HepG2 (cell line): ENCODE data around the gene SSBP2. TPM values are rescaled to one million over a fixed set of nuclear protein-coding genes. Genes with fewer than 3 reads are reported as not detected.

Source experiments
- ATAC-seq: fragments of 200-7000 bp; cut with Tn5 transposase; 3 replicates; pipeline ENCODE4 v1.9.1; 2020; ENCODE audit warnings: mild to moderate bottlenecking, moderate library complexity
- BruUV-seq: library from RNA; stranded (reverse); fragments of 400-500 nt; replicated peaks from 2 replicates; lab custom pipeline; 2021; lab: Mats Ljungman, UMichigan
- CTCF ChIA-PET: fragments of 300-600 bp; formaldehyde crosslinking; extraction: SDS; loops from one replicate; lab custom pipeline; 2021; ENCODE audit warnings: low total read pairs, inconsistent platforms, low intra/inter-chr PET ratio; lab: Yijun Ruan, JAX
- POLR2A ChIA-PET: fragments of 350-600 bp; sonication (Branson Sonifier 250); formaldehyde crosslinking; loops from one replicate; lab custom pipeline; 2020; ENCODE audit warnings: antibody characterized with exemption, inconsistent platforms; lab: Yijun Ruan, JAX
- DNase-seq: peaks from one replicate; pipeline ENCODE4 v3.0.0-alpha.2; 2015; ENCODE audit warnings: low spot score
- FAIRE-seq: peaks from 3 replicates; lab custom pipeline; 2011; peaks lifted over from hg19 to GRCh38; lab: Jason Lieb, UNC
- H2AFZ ChIP-seq: one replicate; pipeline ENCODE4 v1.6.1; 2011; ENCODE audit warnings: low read length, inconsistent platforms
- H3K27ac ChIP-seq: fragments of 300-600 bp; 3 replicates; pipeline ENCODE4 v1.8.0; 2011; ENCODE audit warnings: mixed run types, mild to moderate bottlenecking, mixed read lengths, low read length, inconsistent platforms; ENCODE audit not compliant: insufficient read depth; ENCODE audit errors: extremely low read length
- H3K27me3 ChIP-seq, 2 experiments: fragments of 200-600 bp in 1 of 2; 2 replicates in 1 of 2; 3 replicates in 1 of 2; pipeline versions ENCODE4 v1.6.0 to v1.8.0; 2011; ENCODE audit warnings: low read length in 2 of 2, mild to moderate bottlenecking in 2 of 2, moderate library complexity in 2 of 2, inconsistent platforms in 1 of 2; ENCODE audit not compliant: insufficient read depth in 2 of 2, control insufficient read depth in 1 of 2
- H3K36me3 ChIP-seq, 2 experiments: fragments of 200-600 bp in 1 of 2; replicated peaks in 1 of 2; 2 replicates in 1 of 2; 3 replicates in 1 of 2; pipeline versions ENCODE4 v1.5.1 to v1.8.0; 2011; ENCODE audit warnings: low read length in 2 of 2, inconsistent platforms in 1 of 2; ENCODE audit not compliant: insufficient read depth in 2 of 2, control insufficient read depth in 1 of 2
- H3K4me1 ChIP-seq: 2 replicates; pipeline ENCODE4 v1.5.1; 2012; ENCODE audit warnings: low read length, inconsistent platforms; ENCODE audit not compliant: insufficient read depth
- H3K4me2 ChIP-seq: 2 replicates; pipeline ENCODE4 v1.6.0; 2011; ENCODE audit warnings: low read depth, low read length, inconsistent platforms
- H3K4me3 ChIP-seq, 3 experiments: fragments of 200-600 bp in 1 of 3; sonication (generic), shearing (Covaris generic) in 1 of 3; replicated peaks in 1 of 3; 2 replicates each; pipeline ENCODE4 v1.5.1; 2011 to 2016; ENCODE audit warnings: low read length in 3 of 3, inconsistent platforms in 2 of 3, low read depth in 2 of 3, mild to moderate bottlenecking in 2 of 3, control low read depth in 1 of 3, mixed read lengths in 1 of 3; ENCODE audit not compliant: insufficient read depth in 1 of 3
- H3K79me2 ChIP-seq: one replicate; pipeline ENCODE4 v1.6.1; 2011; ENCODE audit warnings: low read length, inconsistent platforms; ENCODE audit not compliant: insufficient read depth
- H3K9ac ChIP-seq: 2 replicates; pipeline ENCODE4 v1.6.0; 2011; ENCODE audit warnings: mild to moderate bottlenecking, low read depth, low read length, inconsistent platforms; ENCODE audit not compliant: insufficient read depth
- H3K9me3 ChIP-seq: 2 replicates; pipeline ENCODE4 v1.5.1; 2012; ENCODE audit warnings: mild to moderate bottlenecking, low read length
- H4K20me1 ChIP-seq: 2 replicates; pipeline ENCODE4 v1.6.0; 2011; ENCODE audit warnings: inconsistent platforms, mild to moderate bottlenecking, low read length, moderate library complexity; ENCODE audit not compliant: insufficient read depth
- ARHGAP35 ChIP-seq: sonication (generic); formaldehyde crosslinking; IDR thresholded peaks from 2 replicates; pipeline ENCODE4 v1.9.0; 2022; ENCODE audit warnings: mild to moderate bottlenecking, inconsistent platforms, moderate library complexity, missing genetic modification reagents, borderline replicate concordance
- ARID2 ChIP-seq: sonication (generic); formaldehyde crosslinking; IDR thresholded peaks from 2 replicates; pipeline ENCODE4 v1.8.1; 2022; ENCODE audit warnings: mild to moderate bottlenecking, missing genetic modification reagents, borderline replicate concordance
- CCAR2 ChIP-seq: fragments of 200-400 bp; formaldehyde crosslinking; optimal IDR thresholded peaks from 2 replicates; pipeline ENCODE3; 2018; ENCODE audit warnings: low read depth, mild to moderate bottlenecking, low read length, moderate library complexity
- HNRNPLL ChIP-seq: fragments of 200-400 bp; formaldehyde crosslinking; IDR thresholded peaks from 2 replicates; pipeline ENCODE4 v1.6.1; 2017; ENCODE audit warnings: mild to moderate bottlenecking, low read depth, low read length; ENCODE audit not compliant: poor library complexity, severe bottlenecking
- JUND ChIP-seq: sonication (generic); formaldehyde crosslinking; IDR thresholded peaks from 2 replicates; pipeline ENCODE4 v1.8.0; 2022; ENCODE audit warnings: mild to moderate bottlenecking, missing genetic modification reagents
- MZF1 ChIP-seq: sonication (generic); formaldehyde crosslinking; IDR thresholded peaks from 2 replicates; pipeline ENCODE4 v1.8.1; 2023; ENCODE audit warnings: mild to moderate bottlenecking, missing genetic modification reagents, borderline replicate concordance
- NR2F6 ChIP-seq, 2 experiments: IDR thresholded peaks; 2 replicates each; pipeline ENCODE4 v1.6.1; 2016; ENCODE audit warnings: antibody characterized with exemption in 1 of 2, mild to moderate bottlenecking in 1 of 2
- ZFP62 ChIP-seq: sonication (generic); formaldehyde crosslinking; IDR thresholded peaks from 2 replicates; pipeline ENCODE4 v1.4.0; 2020; ENCODE audit warnings: missing genetic modification reagents
- ZNF264 ChIP-seq: sonication (generic); formaldehyde crosslinking; IDR thresholded peaks from 2 replicates; pipeline ENCODE4 v1.4.0; 2020; ENCODE audit warnings: missing genetic modification reagents
- ZNF33B ChIP-seq: sonication (generic); formaldehyde crosslinking; IDR thresholded peaks from 2 replicates; pipeline ENCODE4 v1.5.1; 2020; ENCODE audit warnings: mild to moderate bottlenecking, missing genetic modification reagents
- ZNF530 ChIP-seq: sonication (generic); formaldehyde crosslinking; IDR thresholded peaks from 2 replicates; pipeline ENCODE4 v1.5.0; 2020; ENCODE audit warnings: low read depth, mild to moderate bottlenecking, missing genetic modification reagents
- ZNF563 ChIP-seq: sonication (generic); formaldehyde crosslinking; IDR thresholded peaks from 2 replicates; pipeline ENCODE4 v1.8.0; 2022; ENCODE audit warnings: mild to moderate bottlenecking, moderate library complexity, missing genetic modification reagents
- WGBS: methylation state at CpG from one replicate; pipeline ENCODE4 v1.1.6; 2017; ENCODE audit warnings: low lambda C conversion rate; 5-methylcytosine and 5-hydroxymethylcytosine counted together
- in situ Hi-C: cut with HindIII; loops from 2 replicates; pipeline ENCODE4 v1.10.0; 2017; ENCODE audit warnings: low pct_unique_long_range_greater_than_20kb; ENCODE audit not compliant: extremely low pct_ligation_motif_present
- intact Hi-C: fragments of 100-400 bp; cut with micrococcal nuclease; formaldehyde crosslinking; loops from one replicate; pipeline ENCODE4 v1.10.0; 2022; ENCODE audit not compliant: unreplicated experiment
- polyA plus RNA-seq, 8 experiments: library from polyadenylated mRNA; depleted of rRNA in 3 of 8; stranded (reverse) in 7 of 8; unstranded in 1 of 8; fragments of >200 nt; fragmentation: Illumina TruSeq in 4 of 8; extraction: Trizol in 4 of 8; gene quantifications; 2 replicates each; pipeline versions ENCODE4 v1.2.1 to v1.2.3, GENCODE V29; 2011 to 2016; ENCODE audit warnings: low read depth in 4 of 8, missing spikeins in 1 of 8, mixed read lengths in 1 of 8; ENCODE audit not compliant: insufficient read depth in 1 of 8
- total RNA-seq, 5 experiments: library from RNA; depleted of rRNA; stranded (reverse); fragments of >200 nt; fragmentation: Illumina TruSeq; extraction: Trizol; gene quantifications; 2 replicates each; pipeline ENCODE4 v1.2.3, GENCODE V29; 2016; ENCODE audit warnings: low read depth in 1 of 5
- TF ChIP-seq, protein P1 (sequence below): fragments of 450-650 bp; IDR thresholded peaks from 2 replicates; pipeline ENCODE4 v1.6.1; 2017
- TF ChIP-seq, protein P2 (sequence below): sonication (generic); formaldehyde crosslinking; IDR thresholded peaks from 2 replicates; pipeline ENCODE4 v1.4.0; 2020; ENCODE audit warnings: missing genetic modification reagents
- TF ChIP-seq, protein P3 (sequence below): sonication (generic); formaldehyde crosslinking; IDR thresholded peaks from 2 replicates; pipeline ENCODE4 v1.4.0; 2020; ENCODE audit warnings: mild to moderate bottlenecking, low read depth, missing genetic modification reagents
- TF ChIP-seq, protein P4 (sequence below): sonication (generic); formaldehyde crosslinking; IDR thresholded peaks from 2 replicates; pipeline ENCODE4 v1.4.0; 2020; ENCODE audit warnings: missing genetic modification reagents, mild to moderate bottlenecking, borderline replicate concordance
- TF ChIP-seq, protein P5 (sequence below): sonication (generic); formaldehyde crosslinking; IDR thresholded peaks from 2 replicates; pipeline ENCODE4 v1.4.0; 2020; ENCODE audit warnings: missing genetic modification reagents

Gene SSBP2
- total and polyA plus RNA-seq, 2 of the 13 experiments (the other 11 are each of a cell fraction or from before 2014, with no cell fraction given): 0.16 TPM; not detected in 1

DNA sequence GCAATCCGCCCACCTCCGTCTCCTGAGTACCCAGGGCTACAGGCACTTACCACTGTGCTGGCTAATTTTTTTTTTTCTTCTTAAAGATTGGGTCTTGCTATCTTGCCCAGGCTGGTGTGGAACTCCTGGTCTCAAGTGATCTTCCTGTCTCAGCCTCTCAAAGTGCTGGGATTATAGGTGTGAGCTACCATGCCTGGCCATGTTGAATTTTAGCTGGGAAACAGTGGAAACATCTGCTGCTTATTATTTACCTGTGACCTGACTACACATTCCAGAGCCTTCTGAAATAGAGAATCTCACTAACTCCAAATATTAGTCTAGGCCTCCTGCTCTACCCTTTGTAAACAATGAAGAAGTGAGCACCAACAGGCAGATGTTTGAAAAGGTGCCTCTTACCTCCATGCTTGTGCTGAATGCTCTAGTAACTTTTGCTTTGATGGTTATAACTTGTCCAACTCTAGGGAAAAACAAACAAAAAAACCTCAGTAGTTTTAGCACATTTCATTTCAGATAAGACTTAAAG is 379.5 kb downstream of the SSBP2 start:
- Histone ChIP-seq H3K4me3 (peak overlapping the region in 1 of 3 experiments; percentile 25; a peak in 1 of 6 replicates), H3K9me3 (no peaks in the 10 kb centered on the region), H3K79me2 (no peaks in the 10 kb centered on the region), H3K9ac (no peak overlapping the region; the same call in 1 of the 2 replicates), H2AFZ (no peak overlapping the region), H3K4me2 (peak overlapping the region; percentile 67), H3K27me3 (no peaks in the 10 kb centered on the region), H3K4me1 (peaks cover 57% of the 10 kb centered on the region), H4K20me1 (no peaks in the 10 kb centered on the region), H3K36me3 (no peaks in the 10 kb centered on the region), H3K27ac (peak overlapping the region; percentile 51)
- ChIA-PET POLR2A (interaction anchor here (0.7 to 2.5 kb wide), 4 partner anchors 8 to 70 kb away, joined by 3 to 11 read pairs (median 4); partner anchors contain the start of gene ZCCHC9), CTCF (no interaction called here)
- DNase-seq: peak; percentile 81
- intact Hi-C loops (loop anchor here (5.0 kb wide), 1 partner anchor 69 kb away; the partner anchor contains the start of gene ZCCHC9), in situ Hi-C loops (no loop called here)
- WGBS: 57% methylated on average over 2 of the region's 2 CpGs
- peak; percentile 99 for ATAC-seq
- no peak for FAIRE-seq
- BruUV-seq: no TSS peak
- TF ChIP-seq, protein P1, sequence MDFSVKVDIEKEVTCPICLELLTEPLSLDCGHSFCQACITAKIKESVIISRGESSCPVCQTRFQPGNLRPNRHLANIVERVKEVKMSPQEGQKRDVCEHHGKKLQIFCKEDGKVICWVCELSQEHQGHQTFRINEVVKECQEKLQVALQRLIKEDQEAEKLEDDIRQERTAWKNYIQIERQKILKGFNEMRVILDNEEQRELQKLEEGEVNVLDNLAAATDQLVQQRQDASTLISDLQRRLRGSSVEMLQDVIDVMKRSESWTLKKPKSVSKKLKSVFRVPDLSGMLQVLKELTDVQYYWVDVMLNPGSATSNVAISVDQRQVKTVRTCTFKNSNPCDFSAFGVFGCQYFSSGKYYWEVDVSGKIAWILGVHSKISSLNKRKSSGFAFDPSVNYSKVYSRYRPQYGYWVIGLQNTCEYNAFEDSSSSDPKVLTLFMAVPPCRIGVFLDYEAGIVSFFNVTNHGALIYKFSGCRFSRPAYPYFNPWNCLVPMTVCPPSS: no peak
- no peak for TF ChIP-seq JUND (CRISPR knock-in tag)
- TF ChIP-seq ZNF563: no peak
- peak; percentile 77 for TF ChIP-seq NR2F6 (IDR thresholded peaks at IDR 0.05)
- TF ChIP-seq NR2F6 (CRISPR knock-in tag; IDR thresholded peaks at IDR 0.05): peak; percentile 60
- TF ChIP-seq ARHGAP35: no peak
- TF ChIP-seq, protein P2, sequence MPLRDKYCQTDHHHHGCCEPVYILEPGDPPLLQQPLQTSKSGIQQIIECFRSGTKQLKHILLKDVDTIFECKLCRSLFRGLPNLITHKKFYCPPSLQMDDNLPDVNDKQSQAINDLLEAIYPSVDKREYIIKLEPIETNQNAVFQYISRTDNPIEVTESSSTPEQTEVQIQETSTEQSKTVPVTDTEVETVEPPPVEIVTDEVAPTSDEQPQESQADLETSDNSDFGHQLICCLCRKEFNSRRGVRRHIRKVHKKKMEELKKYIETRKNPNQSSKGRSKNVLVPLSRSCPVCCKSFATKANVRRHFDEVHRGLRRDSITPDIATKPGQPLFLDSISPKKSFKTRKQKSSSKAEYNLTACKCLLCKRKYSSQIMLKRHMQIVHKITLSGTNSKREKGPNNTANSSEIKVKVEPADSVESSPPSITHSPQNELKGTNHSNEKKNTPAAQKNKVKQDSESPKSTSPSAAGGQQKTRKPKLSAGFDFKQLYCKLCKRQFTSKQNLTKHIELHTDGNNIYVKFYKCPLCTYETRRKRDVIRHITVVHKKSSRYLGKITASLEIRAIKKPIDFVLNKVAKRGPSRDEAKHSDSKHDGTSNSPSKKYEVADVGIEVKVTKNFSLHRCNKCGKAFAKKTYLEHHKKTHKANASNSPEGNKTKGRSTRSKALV (CRISPR knock-in tag): no peak
- TF ChIP-seq, protein P3, sequence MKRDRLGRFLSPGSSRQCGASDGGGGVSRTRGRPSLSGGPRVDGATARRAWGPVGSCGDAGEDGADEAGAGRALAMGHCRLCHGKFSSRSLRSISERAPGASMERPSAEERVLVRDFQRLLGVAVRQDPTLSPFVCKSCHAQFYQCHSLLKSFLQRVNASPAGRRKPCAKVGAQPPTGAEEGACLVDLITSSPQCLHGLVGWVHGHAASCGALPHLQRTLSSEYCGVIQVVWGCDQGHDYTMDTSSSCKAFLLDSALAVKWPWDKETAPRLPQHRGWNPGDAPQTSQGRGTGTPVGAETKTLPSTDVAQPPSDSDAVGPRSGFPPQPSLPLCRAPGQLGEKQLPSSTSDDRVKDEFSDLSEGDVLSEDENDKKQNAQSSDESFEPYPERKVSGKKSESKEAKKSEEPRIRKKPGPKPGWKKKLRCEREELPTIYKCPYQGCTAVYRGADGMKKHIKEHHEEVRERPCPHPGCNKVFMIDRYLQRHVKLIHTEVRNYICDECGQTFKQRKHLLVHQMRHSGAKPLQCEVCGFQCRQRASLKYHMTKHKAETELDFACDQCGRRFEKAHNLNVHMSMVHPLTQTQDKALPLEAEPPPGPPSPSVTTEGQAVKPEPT (CRISPR knock-in tag): no peak
- TF ChIP-seq ZNF264: peak; percentile 52; the same call in 1 of the 2 replicates
- no peak for TF ChIP-seq HNRNPLL
- no peak for TF ChIP-seq ARID2 (CRISPR knock-in tag)
- no peak for TF ChIP-seq ZFP62 (CRISPR knock-in tag)
- TF ChIP-seq MZF1 (CRISPR knock-in tag): no peak
- TF ChIP-seq, protein P4, sequence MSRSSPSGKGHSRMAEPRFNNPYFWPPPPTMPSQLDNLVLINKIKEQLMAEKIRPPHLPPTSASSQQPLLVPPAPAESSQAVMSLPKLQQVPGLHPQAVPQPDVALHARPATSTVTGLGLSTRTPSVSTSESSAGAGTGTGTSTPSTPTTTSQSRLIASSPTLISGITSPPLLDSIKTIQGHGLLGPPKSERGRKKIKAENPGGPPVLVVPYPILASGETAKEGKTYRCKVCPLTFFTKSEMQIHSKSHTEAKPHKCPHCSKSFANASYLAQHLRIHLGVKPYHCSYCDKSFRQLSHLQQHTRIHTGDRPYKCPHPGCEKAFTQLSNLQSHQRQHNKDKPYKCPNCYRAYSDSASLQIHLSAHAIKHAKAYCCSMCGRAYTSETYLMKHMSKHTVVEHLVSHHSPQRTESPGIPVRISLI (CRISPR knock-in tag): peak; percentile 79
- no peak for TF ChIP-seq ZNF530 (CRISPR knock-in tag)
- TF ChIP-seq CCAR2: no peak
- TF ChIP-seq, protein P5, sequence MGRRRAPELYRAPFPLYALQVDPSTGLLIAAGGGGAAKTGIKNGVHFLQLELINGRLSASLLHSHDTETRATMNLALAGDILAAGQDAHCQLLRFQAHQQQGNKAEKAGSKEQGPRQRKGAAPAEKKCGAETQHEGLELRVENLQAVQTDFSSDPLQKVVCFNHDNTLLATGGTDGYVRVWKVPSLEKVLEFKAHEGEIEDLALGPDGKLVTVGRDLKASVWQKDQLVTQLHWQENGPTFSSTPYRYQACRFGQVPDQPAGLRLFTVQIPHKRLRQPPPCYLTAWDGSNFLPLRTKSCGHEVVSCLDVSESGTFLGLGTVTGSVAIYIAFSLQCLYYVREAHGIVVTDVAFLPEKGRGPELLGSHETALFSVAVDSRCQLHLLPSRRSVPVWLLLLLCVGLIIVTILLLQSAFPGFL (CRISPR knock-in tag): no peak
- TF ChIP-seq ZNF33B (CRISPR knock-in tag): no peak
